BJ (cell line): ENCODE results near the gene ATP10A. TPM values are rescaled to one million over a fixed set of nuclear protein-coding genes. Genes with fewer than 3 reads are reported as not detected.

Source experiments
- CTCF ChIA-PET: fragments of 350-600 bp; formaldehyde crosslinking; extraction: SDS; loops from one replicate; lab custom pipeline; 2021; ENCODE audit warnings: antibody characterized with exemption, inconsistent platforms; lab: Yijun Ruan, JAX
- POLR2A ChIA-PET: fragments of 300-600 bp; sonication (Branson Sonifier 250); formaldehyde crosslinking; extraction: SDS; loops from one replicate; lab custom pipeline; 2021; ENCODE audit warnings: antibody characterized with exemption; lab: Charles Lee
- DNase-seq: peaks from one replicate; pipeline ENCODE4 v3.0.0-alpha.2; 2011; ENCODE audit warnings: low read depth
- H3K27me3 ChIP-seq: 2 replicates; pipeline ENCODE4 v1.6.0; 2011; ENCODE audit warnings: low read length; ENCODE audit not compliant: control insufficient read depth, insufficient read depth
- H3K36me3 ChIP-seq: 2 replicates; pipeline ENCODE4 v1.5.1; 2011; ENCODE audit warnings: low read length; ENCODE audit not compliant: control insufficient read depth, insufficient read depth
- H3K4me3 ChIP-seq: 2 replicates; pipeline ENCODE4 v1.5.1; 2011; ENCODE audit warnings: low read depth, mild to moderate bottlenecking, control low read depth, low read length
- CTCF ChIP-seq: IDR thresholded peaks from 2 replicates; pipeline ENCODE4 v1.5.1; 2011; ENCODE audit warnings: low read depth, mild to moderate bottlenecking, control low read depth, inconsistent platforms, low read length, moderate library complexity; ENCODE audit not compliant: insufficient read depth
- polyA plus RNA-seq: library from polyadenylated mRNA; depleted of rRNA; stranded (reverse); fragments of >200 nt; gene quantifications from 2 replicates; pipeline ENCODE4 v1.2.3, GENCODE V29; 2011

Gene ATP10A
- polyA plus RNA-seq, 1 experiment, result 28.0 TPM

GRCh38 chr15:25682340-25682739 is 180.8 kb downstream of the ATP10A start:
- POLR2A ChIA-PET, result interaction anchor here (0.6 kb wide), 1 partner anchor 260 kb away, joined by 3 read pairs; no protein-coding TSS in a partner anchor
- no peaks in the 10 kb centered on the region for H3K27me3 ChIP-seq
- TF ChIP-seq CTCF, result no peak
- DNase-seq, result no peak
- CTCF ChIA-PET, result interaction anchor here (0.8 kb wide), 1 partner anchor 20 kb away, joined by 3 read pairs; no protein-coding TSS in a partner anchor
- H3K36me3 ChIP-seq, result peaks cover 16% of the 10 kb centered on the region
- H3K4me3 ChIP-seq, result no peak overlapping the region

GRCh38 chr15:25680686-25681025 is 182.5 kb downstream of the ATP10A start:
- H3K4me3 ChIP-seq, result no peak overlapping the region
- no peaks in the 10 kb centered on the region for H3K27me3 ChIP-seq
- POLR2A ChIA-PET, result no interaction called here
- CTCF ChIA-PET, result no interaction called here
- peaks cover 18% of the 10 kb centered on the region for H3K36me3 ChIP-seq
- TF ChIP-seq CTCF, result no peak
- DNase-seq, result no peak

- POLR2A ChIA-PET, result no interaction called here
- peaks cover 18% of the 10 kb centered on the region for H3K36me3 ChIP-seq
These were observed 183.0 kb downstream of the ATP10A start for GRCh38 chr15:25679964-25680685.

GRCh38 chr15:25679492-25679891 is 183.6 kb downstream of the ATP10A start:
- no peak overlapping the region for H3K4me3 ChIP-seq
- ChIA-PET POLR2A (no interaction called here), CTCF (no interaction called here)
- no peak for DNase-seq
- TF ChIP-seq CTCF, result no peak
- peaks cover 18% of the 10 kb centered on the region for H3K36me3 ChIP-seq
- no peaks in the 10 kb centered on the region for H3K27me3 ChIP-seq

More at GRCh38 chr15:25679964-25680685, 183.0 kb downstream of the ATP10A start:
- no peaks in the 10 kb centered on the region for H3K27me3 ChIP-seq
- no peak overlapping the region for H3K4me3 ChIP-seq
- CTCF ChIA-PET, result no interaction called here
- no peak for TF ChIP-seq CTCF
- DNase-seq, result no peak

GRCh38 chr15:25678500-25678855 is 184.6 kb downstream of the ATP10A start:
- Histone ChIP-seq H3K36me3 (peaks cover 18% of the 10 kb centered on the region), H3K4me3 (no peak overlapping the region), H3K27me3 (no peaks in the 10 kb centered on the region)
- DNase-seq, result no peak
- ChIA-PET POLR2A (no interaction called here), CTCF (no interaction called here)
- no peak for TF ChIP-seq CTCF
